ENCODE measurements around the gene PTGES.
"Not testable (repeated sequence)": the region's sequence is repeated elsewhere in the genome, so short reads cannot be mapped to it uniquely, and the experiment has no call there.

The PTGES gene

DNA sequence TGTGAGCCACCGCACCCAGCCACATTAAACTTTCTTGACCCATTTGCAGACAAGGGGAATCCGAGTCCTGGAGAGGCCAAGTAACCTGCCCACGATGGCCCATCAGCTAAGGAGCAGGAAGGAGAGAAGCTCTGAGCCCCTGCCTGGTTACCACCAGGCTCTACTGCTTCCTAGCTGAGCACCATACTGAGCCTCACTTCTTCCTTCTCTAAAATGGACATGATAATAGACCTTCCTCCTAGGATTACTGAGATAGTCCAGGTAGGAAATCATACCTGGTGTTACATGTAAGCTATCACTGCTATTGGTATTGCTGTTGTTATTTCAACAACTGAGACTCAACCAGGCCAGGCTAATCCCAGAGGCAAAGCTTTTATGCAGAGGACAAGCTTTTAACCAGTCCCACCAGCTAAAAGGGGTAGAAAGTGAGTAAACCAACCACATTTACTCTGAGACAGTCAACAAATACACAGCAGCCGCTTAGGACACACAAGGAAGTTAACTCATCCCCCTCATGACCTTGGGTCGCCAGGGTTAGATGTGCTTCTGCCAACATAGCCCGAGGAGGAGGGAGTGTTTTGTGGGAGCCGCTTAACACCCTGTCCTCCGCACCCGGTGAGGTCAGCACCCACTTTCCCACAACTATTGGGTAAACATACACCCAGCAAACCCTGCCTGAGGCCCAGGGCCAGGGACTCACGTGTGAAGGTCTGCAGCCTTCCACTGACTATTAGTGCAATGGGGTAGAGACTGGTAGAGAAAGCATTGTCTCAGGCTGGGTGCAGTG lies 20.6 kb upstream of the PTGES start:
- Histone ChIP-seq H3K9me3 (ENCODE audit: control insufficient read depth, low read length) (no peaks in the 10 kb centered on the region), H3K4me1 (ENCODE audit: control insufficient read depth, insufficient read depth, low read length, poor library complexity, severe bottlenecking) (peaks cover 8% of the 10 kb centered on the region), H3K36me3 (ENCODE audit: control insufficient read depth, insufficient read depth, low read length) (no peaks in the 10 kb centered on the region), H3K27ac (ENCODE audit: insufficient read depth, low read length, poor library complexity, severe bottlenecking) (no peak overlapping the region), H3K4me3 (ENCODE audit: insufficient read depth, low read depth, low read length, poor library complexity, severe bottlenecking) (no peak overlapping the region), H3K27me3 (replicated peaks; ENCODE audit: control insufficient read depth, insufficient read depth, low read length, poor library complexity, severe bottlenecking) (no peaks in the 10 kb centered on the region)
- no peak for DNase-seq

GRCh38 chr9:129770741-129771140 lies 17.9 kb upstream of the PTGES start:
- Histone ChIP-seq H3K27ac (ENCODE audit: insufficient read depth, low read length, poor library complexity, severe bottlenecking) (no peak overlapping the region), H3K4me1 (ENCODE audit: control insufficient read depth, insufficient read depth, low read length, poor library complexity, severe bottlenecking) (no peaks in the 10 kb centered on the region), H3K27me3 (replicated peaks; ENCODE audit: control insufficient read depth, insufficient read depth, low read length, poor library complexity, severe bottlenecking) (no peaks in the 10 kb centered on the region), H3K36me3 (ENCODE audit: control insufficient read depth, insufficient read depth, low read length) (no peaks in the 10 kb centered on the region), H3K4me3 (ENCODE audit: insufficient read depth, low read depth, low read length, poor library complexity, severe bottlenecking) (no peak overlapping the region), H3K9me3 (ENCODE audit: control insufficient read depth, low read length) (no peaks in the 10 kb centered on the region)
- DNase-seq = no peak

DNA sequence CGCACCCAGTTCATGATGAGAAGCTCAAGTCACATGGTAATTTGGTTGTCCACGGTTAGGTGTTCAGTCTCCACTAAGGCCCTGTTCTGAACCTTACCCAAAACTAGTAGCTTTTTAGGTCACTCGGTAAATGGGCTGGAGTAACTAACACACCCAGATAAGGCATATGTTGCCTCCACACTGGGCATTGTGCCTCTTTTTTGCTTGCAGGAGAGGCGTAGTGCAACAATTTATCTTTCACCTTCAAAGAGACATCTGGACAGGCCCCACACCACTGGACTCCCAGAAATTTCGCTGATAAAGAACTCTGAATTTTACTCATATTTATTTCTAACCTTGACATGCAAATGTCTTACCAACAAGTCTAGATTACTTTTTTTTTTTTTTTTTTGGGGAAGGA lies 16.8 kb upstream of the PTGES start:
- Histone ChIP-seq H3K36me3 (ENCODE audit: control insufficient read depth, insufficient read depth, low read length) (no peaks in the 10 kb centered on the region), H3K27ac (ENCODE audit: insufficient read depth, low read length, poor library complexity, severe bottlenecking) (no peak overlapping the region), H3K9me3 (ENCODE audit: control insufficient read depth, low read length) (no peaks in the 10 kb centered on the region), H3K4me3 (ENCODE audit: insufficient read depth, low read depth, low read length, poor library complexity, severe bottlenecking) (no peak overlapping the region), H3K4me1 (ENCODE audit: control insufficient read depth, insufficient read depth, low read length, poor library complexity, severe bottlenecking) (no peaks in the 10 kb centered on the region), H3K27me3 (replicated peaks; ENCODE audit: control insufficient read depth, insufficient read depth, low read length, poor library complexity, severe bottlenecking) (no peaks in the 10 kb centered on the region)
- no peak for DNase-seq

DNA sequence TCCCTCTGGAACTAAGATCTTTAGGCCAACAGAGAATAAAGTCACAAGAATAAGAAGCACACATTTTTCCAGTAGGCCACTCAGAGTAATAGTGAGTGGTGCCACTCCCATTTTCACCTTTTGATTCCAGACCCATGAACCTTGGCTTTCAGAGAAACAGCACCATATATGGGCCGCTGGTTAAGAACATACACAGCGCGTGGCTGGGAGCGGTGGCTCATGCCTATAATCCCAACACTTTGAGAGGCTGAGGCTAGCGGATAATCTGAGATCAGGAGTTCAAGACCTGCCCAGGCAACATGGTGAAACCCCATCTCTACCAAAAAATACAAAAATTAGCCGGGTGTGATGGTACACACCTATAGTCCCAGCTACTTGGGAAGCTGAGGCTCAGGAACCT lies 15.6 kb upstream of the PTGES start:
- Histone ChIP-seq H3K27ac (ENCODE audit: insufficient read depth, low read length, poor library complexity, severe bottlenecking) (no peak overlapping the region), H3K4me1 (ENCODE audit: control insufficient read depth, insufficient read depth, low read length, poor library complexity, severe bottlenecking) (no peaks in the 10 kb centered on the region), H3K36me3 (ENCODE audit: control insufficient read depth, insufficient read depth, low read length) (no peaks in the 10 kb centered on the region), H3K9me3 (ENCODE audit: control insufficient read depth, low read length) (no peaks in the 10 kb centered on the region), H3K27me3 (replicated peaks; ENCODE audit: control insufficient read depth, insufficient read depth, low read length, poor library complexity, severe bottlenecking) (no peaks in the 10 kb centered on the region), H3K4me3 (ENCODE audit: insufficient read depth, low read depth, low read length, poor library complexity, severe bottlenecking) (no peak overlapping the region)
- no peak for DNase-seq

DNA sequence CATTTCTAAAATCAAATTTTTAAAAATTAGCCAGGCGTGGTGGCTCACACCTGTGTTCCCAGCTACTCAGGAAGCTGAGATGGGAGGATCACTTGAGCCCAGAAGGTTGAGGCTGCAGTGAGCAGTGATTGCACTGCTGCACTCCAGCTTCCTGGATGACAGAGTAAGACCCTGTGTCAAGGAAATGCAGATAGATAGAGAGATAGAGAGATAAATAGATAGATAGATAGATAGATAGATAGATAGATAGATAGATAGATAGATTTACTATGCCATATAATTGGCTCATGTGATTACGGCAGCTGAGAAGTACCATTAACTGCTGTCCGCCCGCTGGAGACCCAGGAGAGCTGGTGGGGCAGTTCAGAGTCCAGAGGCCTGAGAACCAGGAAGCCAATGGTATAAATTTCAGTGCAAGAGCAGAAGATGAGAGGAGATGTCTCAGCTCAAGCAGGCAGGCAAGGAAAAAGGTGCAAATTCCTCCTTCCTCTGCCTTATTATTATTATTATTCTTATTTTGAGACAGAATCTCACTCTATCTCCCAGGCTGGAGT lies 13.0 kb upstream of the PTGES start:
- no peak overlapping the region for H3K27ac ChIP-seq (ENCODE audit: insufficient read depth, low read length, poor library complexity, severe bottlenecking)
- no peak for DNase-seq
- no peak overlapping the region for H3K4me3 ChIP-seq (ENCODE audit: insufficient read depth, low read depth, low read length, poor library complexity, severe bottlenecking)
- H3K27me3 ChIP-seq (replicated peaks; ENCODE audit: control insufficient read depth, insufficient read depth, low read length, poor library complexity, severe bottlenecking) = no peaks in the 10 kb centered on the region
- no peaks in the 10 kb centered on the region for H3K36me3 ChIP-seq (ENCODE audit: control insufficient read depth, insufficient read depth, low read length)
- no peaks in the 10 kb centered on the region for H3K9me3 ChIP-seq (ENCODE audit: control insufficient read depth, low read length)
- no peaks in the 10 kb centered on the region for H3K4me1 ChIP-seq (ENCODE audit: control insufficient read depth, insufficient read depth, low read length, poor library complexity, severe bottlenecking)

DNA sequence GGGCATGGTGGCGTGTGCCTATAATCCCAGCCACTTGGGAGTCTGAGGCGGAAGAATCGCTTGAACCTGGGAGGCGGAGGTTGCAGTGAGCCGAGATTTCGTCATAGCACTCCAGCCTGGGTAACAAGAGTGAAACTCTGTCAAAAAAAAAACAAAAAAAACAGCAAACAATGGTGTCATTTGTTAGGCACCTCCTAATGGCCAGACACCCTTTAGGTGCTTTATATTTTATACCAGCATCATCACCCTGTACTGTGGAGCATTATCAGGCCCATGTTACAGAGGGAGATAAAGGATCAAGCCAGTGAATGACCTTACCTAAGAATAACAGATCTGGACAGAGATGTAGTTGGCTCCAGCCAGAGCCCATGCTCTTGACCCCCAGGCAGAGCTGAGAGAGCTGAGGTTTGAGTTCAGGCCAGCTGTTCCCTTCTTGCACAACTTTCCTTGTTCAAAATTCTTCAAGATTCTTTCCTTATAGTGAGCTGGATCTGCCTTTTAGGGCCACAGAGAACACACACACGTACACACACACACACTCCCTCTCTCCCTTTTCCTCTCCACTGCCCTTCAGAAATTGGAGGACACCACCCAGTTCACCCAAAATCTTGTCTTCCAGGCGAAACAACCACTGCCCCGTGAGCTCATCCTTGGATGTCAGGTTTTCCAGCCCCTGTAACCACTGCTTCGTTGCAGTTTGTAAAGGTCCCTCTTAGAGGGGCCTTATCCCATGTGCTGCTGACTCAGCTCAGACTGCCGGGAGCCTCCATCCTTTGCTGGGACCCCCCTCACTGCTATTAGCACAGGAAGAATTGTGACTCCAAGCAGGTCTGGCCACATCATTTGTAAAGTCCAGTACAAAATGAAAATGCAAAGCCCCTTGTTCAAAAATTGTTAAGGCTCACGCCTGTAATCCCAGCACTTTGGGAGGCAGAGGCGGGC lies 10.4 kb upstream of the PTGES start:
- no peaks in the 10 kb centered on the region for H3K36me3 ChIP-seq (ENCODE audit: control insufficient read depth, insufficient read depth, low read length)
- H3K4me3 ChIP-seq (ENCODE audit: insufficient read depth, low read depth, low read length, poor library complexity, severe bottlenecking) = no peak overlapping the region
- no peaks in the 10 kb centered on the region for H3K27me3 ChIP-seq (replicated peaks; ENCODE audit: control insufficient read depth, insufficient read depth, low read length, poor library complexity, severe bottlenecking)
- no peaks in the 10 kb centered on the region for H3K4me1 ChIP-seq (ENCODE audit: control insufficient read depth, insufficient read depth, low read length, poor library complexity, severe bottlenecking)
- no peaks in the 10 kb centered on the region for H3K9me3 ChIP-seq (ENCODE audit: control insufficient read depth, low read length)
- no peak overlapping the region for H3K27ac ChIP-seq (ENCODE audit: insufficient read depth, low read length, poor library complexity, severe bottlenecking)
- DNase-seq = no peak

- H3K4me1 ChIP-seq (ENCODE audit: control insufficient read depth, insufficient read depth, low read length, poor library complexity, severe bottlenecking); H3K36me3 ChIP-seq (ENCODE audit: control insufficient read depth, insufficient read depth, low read length); DNase-seq; H3K4me3 ChIP-seq (ENCODE audit: insufficient read depth, low read depth, low read length, poor library complexity, severe bottlenecking); H3K27ac ChIP-seq (ENCODE audit: insufficient read depth, low read length, poor library complexity, severe bottlenecking); H3K27me3 ChIP-seq (replicated peaks; ENCODE audit: control insufficient read depth, insufficient read depth, low read length, poor library complexity, severe bottlenecking); H3K9me3 ChIP-seq (ENCODE audit: control insufficient read depth, low read length): not testable (repeated sequence)
Observed at GRCh38 chr9:129762370-129762984, 9.6 kb upstream of the PTGES start.

GRCh38 chr9:129761901-129762369 lies 9.1 kb upstream of the PTGES start:
- Histone ChIP-seq H3K9me3 (ENCODE audit: control insufficient read depth, low read length) (no peaks in the 10 kb centered on the region), H3K27ac (ENCODE audit: insufficient read depth, low read length, poor library complexity, severe bottlenecking) (no peak overlapping the region), H3K4me1 (ENCODE audit: control insufficient read depth, insufficient read depth, low read length, poor library complexity, severe bottlenecking) (no peaks in the 10 kb centered on the region), H3K27me3 (replicated peaks; ENCODE audit: control insufficient read depth, insufficient read depth, low read length, poor library complexity, severe bottlenecking) (no peaks in the 10 kb centered on the region), H3K4me3 (ENCODE audit: insufficient read depth, low read depth, low read length, poor library complexity, severe bottlenecking) (no peak overlapping the region), H3K36me3 (ENCODE audit: control insufficient read depth, insufficient read depth, low read length) (no peaks in the 10 kb centered on the region)
- DNase-seq = no peak

DNA sequence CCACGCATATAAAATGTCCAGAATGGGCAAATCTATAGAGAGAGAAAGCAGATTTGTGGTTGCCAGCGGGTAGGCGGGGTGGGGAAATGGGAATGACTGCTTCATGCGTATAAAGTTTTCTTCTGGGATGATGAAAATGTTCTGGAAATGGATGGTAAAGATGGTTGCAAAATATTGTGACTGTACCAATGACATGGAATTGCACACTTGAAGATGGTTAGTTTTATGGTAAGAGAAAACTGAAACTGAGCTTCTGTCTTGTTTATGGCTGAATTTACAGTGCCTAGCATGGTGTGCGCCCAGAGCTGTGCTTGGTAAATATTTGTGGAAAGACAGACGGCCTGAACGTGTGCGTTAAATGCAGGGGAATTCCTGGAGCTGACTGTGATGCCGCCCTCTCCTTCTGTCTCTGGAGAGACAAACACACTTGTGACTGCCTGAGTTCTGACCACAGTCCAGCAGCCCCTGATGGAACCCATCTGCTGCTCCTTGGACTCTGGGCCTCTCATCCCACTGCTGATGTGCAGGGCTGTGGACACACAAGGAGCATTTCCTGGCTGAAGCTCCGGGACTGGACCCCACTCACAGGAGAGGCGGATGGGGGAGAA lies 8.6 kb upstream of the PTGES start:
- no peaks in the 10 kb centered on the region for H3K27me3 ChIP-seq (replicated peaks; ENCODE audit: control insufficient read depth, insufficient read depth, low read length, poor library complexity, severe bottlenecking)
- no peak overlapping the region for H3K4me3 ChIP-seq (ENCODE audit: insufficient read depth, low read depth, low read length, poor library complexity, severe bottlenecking)
- DNase-seq = no peak
- H3K9me3 ChIP-seq (ENCODE audit: control insufficient read depth, low read length) = no peaks in the 10 kb centered on the region
- no peaks in the 10 kb centered on the region for H3K4me1 ChIP-seq (ENCODE audit: control insufficient read depth, insufficient read depth, low read length, poor library complexity, severe bottlenecking)
- no peaks in the 10 kb centered on the region for H3K36me3 ChIP-seq (ENCODE audit: control insufficient read depth, insufficient read depth, low read length)
- no peak overlapping the region for H3K27ac ChIP-seq (ENCODE audit: insufficient read depth, low read length, poor library complexity, severe bottlenecking)
